HepG2 (cell line): Measurements from ENCODE around the gene DGKB.

Experiments used
- ATRX ChIP-seq: sonication (generic); formaldehyde crosslinking; IDR thresholded peaks from 2 replicates; pipeline ENCODE4 v1.4.0; 2020; ENCODE audit warnings: missing genetic modification reagents, borderline replicate concordance
- EED ChIP-seq: sonication (generic); formaldehyde crosslinking; IDR thresholded peaks from 2 replicates; pipeline ENCODE4 v1.5.0; 2020; ENCODE audit warnings: mild to moderate bottlenecking, missing genetic modification reagents
- EZH2 ChIP-seq: conservative IDR thresholded peaks from 2 replicates; pipeline ENCODE4 v1.6.1; 2012; ENCODE audit warnings: mild to moderate bottlenecking, low read depth, low read length, moderate library complexity
- FLYWCH1 ChIP-seq: sonication (generic); formaldehyde crosslinking; IDR thresholded peaks from 2 replicates; pipeline ENCODE4 v1.8.1; 2023; ENCODE audit warnings: mild to moderate bottlenecking, missing genetic modification reagents
- POLR2A ChIP-seq, 2 experiments: IDR thresholded peaks; 2 replicates each; pipeline ENCODE4 v1.6.1; 2011; ENCODE audit warnings: low read depth in 2 of 2, low read length in 2 of 2, mild to moderate bottlenecking in 1 of 2, moderate library complexity in 1 of 2; ENCODE audit not compliant: insufficient read depth in 1 of 2
- TF ChIP-seq, protein P1 (sequence below): sonication (generic); formaldehyde crosslinking; IDR thresholded peaks from 2 replicates; pipeline ENCODE4 v1.5.0; 2020; ENCODE audit warnings: mild to moderate bottlenecking, missing genetic modification reagents, moderate library complexity
- TF ChIP-seq, protein P2 (sequence below): sonication (generic); formaldehyde crosslinking; IDR thresholded peaks from 2 replicates; pipeline ENCODE4 v1.4.0; 2020; ENCODE audit warnings: mild to moderate bottlenecking, missing genetic modification reagents
- TF ChIP-seq, protein P3 (sequence below): sonication (generic); formaldehyde crosslinking; IDR thresholded peaks from 2 replicates; pipeline ENCODE4 v1.4.0; 2020; ENCODE audit warnings: missing genetic modification reagents
- TF ChIP-seq, protein P4 (sequence below): sonication (generic); formaldehyde crosslinking; IDR thresholded peaks from 2 replicates; pipeline ENCODE4 v1.5.1; 2020; ENCODE audit warnings: mild to moderate bottlenecking, missing genetic modification reagents, moderate library complexity
- TF ChIP-seq, protein P5 (sequence below): IDR thresholded peaks from 2 replicates; pipeline ENCODE4 v1.6.1; 2016; ENCODE audit warnings: missing compliant biosample characterization, missing genetic modification reagents, borderline replicate concordance

DNA sequence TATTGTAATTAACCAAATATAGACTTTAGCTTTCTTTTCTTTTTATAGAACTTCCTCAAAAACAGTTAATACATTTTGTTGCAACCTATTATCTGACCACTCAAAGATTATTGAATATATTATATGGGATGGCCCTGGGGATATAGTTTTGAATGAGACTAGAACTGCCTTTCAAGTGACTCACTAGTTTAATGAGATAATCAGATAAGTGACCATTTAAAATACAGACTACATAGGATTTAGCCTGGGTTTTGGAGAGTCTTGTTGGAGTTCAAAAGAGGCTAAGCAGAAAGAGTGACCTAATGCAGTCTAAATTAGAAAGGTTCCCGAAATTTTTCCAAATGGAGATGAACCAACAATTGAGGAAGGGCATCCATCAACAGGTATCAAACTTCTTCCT is 607.9 kb downstream of the DGKB start:
- TF ChIP-seq, protein P1, sequence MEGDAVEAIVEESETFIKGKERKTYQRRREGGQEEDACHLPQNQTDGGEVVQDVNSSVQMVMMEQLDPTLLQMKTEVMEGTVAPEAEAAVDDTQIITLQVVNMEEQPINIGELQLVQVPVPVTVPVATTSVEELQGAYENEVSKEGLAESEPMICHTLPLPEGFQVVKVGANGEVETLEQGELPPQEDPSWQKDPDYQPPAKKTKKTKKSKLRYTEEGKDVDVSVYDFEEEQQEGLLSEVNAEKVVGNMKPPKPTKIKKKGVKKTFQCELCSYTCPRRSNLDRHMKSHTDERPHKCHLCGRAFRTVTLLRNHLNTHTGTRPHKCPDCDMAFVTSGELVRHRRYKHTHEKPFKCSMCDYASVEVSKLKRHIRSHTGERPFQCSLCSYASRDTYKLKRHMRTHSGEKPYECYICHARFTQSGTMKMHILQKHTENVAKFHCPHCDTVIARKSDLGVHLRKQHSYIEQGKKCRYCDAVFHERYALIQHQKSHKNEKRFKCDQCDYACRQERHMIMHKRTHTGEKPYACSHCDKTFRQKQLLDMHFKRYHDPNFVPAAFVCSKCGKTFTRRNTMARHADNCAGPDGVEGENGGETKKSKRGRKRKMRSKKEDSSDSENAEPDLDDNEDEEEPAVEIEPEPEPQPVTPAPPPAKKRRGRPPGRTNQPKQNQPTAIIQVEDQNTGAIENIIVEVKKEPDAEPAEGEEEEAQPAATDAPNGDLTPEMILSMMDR (CRISPR knock-in tag): no peak
- TF ChIP-seq, protein P2, sequence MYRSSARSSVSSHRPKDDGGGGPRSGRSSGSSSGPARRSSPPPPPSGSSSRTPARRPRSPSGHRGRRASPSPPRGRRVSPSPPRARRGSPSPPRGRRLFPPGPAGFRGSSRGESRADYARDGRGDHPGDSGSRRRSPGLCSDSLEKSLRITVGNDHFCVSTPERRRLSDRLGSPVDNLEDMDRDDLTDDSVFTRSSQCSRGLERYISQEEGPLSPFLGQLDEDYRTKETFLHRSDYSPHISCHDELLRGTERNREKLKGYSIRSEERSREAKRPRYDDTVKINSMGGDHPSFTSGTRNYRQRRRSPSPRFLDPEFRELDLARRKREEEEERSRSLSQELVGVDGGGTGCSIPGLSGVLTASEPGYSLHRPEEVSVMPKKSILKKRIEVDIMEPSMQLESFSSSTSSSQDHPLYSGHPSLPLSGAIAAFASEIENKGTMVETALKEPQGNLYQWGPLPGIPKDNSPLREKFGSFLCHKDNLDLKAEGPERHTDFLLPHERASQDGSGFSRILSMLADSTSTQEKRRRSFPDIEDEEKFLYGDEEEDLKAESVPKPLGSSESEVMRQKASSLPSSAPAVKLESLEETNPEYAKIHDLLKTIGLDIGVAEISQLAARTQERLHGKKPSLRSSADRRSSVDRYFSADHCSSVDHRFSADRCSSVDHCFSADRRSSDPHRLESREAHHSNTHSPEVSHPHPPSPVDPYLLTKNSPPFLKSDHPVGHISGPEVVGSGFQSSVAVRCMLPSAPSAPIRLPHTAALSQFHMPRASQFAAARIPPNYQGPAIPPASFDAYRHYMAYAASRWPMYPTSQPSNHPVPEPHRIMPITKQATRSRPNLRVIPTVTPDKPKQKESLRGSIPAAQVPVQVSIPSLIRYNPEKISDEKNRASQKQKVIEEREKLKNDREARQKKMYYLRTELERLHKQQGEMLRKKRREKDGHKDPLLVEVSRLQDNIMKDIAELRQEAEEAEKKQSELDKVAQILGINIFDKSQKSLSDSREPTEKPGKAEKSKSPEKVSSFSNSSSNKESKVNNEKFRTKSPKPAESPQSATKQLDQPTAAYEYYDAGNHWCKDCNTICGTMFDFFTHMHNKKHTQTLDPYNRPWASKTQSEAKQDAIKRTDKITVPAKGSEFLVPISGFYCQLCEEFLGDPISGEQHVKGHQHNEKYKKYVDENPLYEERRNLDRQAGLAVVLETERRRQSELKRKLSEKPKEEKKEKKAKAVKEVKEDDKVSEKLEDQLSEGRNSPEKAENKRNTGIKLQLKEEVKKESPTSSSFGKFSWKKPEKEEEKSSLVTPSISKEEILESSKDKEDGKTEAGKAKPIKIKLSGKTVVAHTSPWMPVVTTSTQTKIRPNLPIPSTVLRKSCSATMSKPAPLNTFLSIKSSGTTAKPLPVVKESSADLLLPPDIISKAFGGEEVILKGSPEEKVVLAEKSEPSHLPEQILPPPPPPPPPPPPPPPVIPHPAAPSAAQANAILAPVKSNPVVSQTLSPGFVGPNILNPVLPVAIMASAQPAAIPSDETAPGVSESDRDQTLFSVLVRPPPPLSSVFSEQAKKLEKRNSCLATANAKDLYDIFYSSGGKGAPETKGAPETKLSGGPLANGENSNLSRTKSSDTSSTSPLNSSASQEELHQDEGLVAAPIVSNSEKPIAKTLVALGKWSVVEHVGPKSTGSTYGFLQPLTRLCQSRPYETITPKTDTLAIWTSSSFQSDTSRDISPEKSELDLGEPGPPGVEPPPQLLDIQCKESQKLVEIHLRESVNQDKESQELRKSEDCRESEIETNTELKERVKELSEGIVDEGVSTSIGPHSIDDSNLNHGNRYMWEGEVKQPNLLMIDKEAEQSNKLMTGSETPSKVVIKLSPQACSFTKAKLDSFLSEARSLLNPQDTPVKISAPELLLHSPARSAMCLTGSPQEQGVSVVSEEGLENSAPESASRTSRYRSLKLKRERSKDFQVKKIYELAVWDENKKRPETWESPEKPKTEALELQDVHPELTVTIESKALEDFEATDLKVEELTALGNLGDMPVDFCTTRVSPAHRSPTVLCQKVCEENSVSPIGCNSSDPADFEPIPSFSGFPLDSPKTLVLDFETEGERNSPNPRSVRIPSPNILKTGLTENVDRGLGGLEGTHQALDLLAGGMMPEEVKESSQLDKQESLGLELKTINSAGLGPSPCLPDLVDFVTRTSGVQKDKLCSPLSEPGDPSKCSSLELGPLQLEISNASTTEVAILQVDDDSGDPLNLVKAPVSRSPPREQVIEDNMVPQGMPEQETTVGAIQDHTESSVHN: no peak
- no peak for TF ChIP-seq POLR2A (IDR thresholded peaks at IDR 0.05; ENCODE audit: insufficient read depth in 1 of 2, low read depth in 2 of 2, low read length in 2 of 2)
- TF ChIP-seq, protein P3, sequence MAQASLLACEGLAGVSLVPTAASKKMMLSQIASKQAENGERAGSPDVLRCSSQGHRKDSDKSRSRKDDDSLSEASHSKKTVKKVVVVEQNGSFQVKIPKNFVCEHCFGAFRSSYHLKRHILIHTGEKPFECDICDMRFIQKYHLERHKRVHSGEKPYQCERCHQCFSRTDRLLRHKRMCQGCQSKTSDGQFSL (CRISPR knock-in tag): no peak
- no peak for TF ChIP-seq EZH2
- TF ChIP-seq, protein P4, sequence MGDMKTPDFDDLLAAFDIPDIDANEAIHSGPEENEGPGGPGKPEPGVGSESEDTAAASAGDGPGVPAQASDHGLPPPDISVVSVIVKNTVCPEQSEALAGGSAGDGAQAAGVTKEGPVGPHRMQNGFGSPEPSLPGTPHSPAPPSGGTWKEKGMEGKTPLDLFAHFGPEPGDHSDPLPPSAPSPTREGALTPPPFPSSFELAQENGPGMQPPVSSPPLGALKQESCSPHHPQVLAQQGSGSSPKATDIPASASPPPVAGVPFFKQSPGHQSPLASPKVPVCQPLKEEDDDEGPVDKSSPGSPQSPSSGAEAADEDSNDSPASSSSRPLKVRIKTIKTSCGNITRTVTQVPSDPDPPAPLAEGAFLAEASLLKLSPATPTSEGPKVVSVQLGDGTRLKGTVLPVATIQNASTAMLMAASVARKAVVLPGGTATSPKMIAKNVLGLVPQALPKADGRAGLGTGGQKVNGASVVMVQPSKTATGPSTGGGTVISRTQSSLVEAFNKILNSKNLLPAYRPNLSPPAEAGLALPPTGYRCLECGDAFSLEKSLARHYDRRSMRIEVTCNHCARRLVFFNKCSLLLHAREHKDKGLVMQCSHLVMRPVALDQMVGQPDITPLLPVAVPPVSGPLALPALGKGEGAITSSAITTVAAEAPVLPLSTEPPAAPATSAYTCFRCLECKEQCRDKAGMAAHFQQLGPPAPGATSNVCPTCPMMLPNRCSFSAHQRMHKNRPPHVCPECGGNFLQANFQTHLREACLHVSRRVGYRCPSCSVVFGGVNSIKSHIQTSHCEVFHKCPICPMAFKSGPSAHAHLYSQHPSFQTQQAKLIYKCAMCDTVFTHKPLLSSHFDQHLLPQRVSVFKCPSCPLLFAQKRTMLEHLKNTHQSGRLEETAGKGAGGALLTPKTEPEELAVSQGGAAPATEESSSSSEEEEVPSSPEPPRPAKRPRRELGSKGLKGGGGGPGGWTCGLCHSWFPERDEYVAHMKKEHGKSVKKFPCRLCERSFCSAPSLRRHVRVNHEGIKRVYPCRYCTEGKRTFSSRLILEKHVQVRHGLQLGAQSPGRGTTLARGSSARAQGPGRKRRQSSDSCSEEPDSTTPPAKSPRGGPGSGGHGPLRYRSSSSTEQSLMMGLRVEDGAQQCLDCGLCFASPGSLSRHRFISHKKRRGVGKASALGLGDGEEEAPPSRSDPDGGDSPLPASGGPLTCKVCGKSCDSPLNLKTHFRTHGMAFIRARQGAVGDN (CRISPR knock-in tag): no peak
- TF ChIP-seq EED (CRISPR knock-in tag): no peak
- TF ChIP-seq ATRX (CRISPR knock-in tag): no peak
- TF ChIP-seq, protein P5, sequence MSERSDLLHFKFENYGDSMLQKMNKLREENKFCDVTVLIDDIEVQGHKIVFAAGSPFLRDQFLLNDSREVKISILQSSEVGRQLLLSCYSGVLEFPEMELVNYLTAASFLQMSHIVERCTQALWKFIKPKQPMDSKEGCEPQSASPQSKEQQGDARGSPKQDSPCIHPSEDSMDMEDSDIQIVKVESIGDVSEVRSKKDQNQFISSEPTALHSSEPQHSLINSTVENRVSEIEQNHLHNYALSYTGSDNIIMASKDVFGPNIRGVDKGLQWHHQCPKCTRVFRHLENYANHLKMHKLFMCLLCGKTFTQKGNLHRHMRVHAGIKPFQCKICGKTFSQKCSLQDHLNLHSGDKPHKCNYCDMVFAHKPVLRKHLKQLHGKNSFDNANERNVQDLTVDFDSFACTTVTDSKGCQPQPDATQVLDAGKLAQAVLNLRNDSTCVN (CRISPR knock-in tag): no peak
- no peak for TF ChIP-seq FLYWCH1 (CRISPR knock-in tag)
